GM13976 (cell line): ENCODE measurements around the gene ECE2.
"Not testable (repeated sequence)": the region's sequence is repeated elsewhere in the genome, so short reads cannot be mapped to it uniquely, and the experiment has no call there.

ENCODE experiments used
- DNase-seq: peaks from one replicate; pipeline ENCODE4 v3.0.0; 2012; ENCODE audit warnings: low spot score
- in situ Hi-C: fragments of 300-500 bp; cut with MboI; formaldehyde crosslinking; loops from one replicate; pipeline ENCODE4 v1.12.0; 2022; ENCODE audit warnings: low sequenced_read_pairs, mixed read lengths, inconsistent platforms; ENCODE audit not compliant: unreplicated experiment
- TF ChIP-seq, protein P1 (sequence below): IDR thresholded peaks from 2 replicates; pipeline ENCODE4 v1.5.1; 2012; ENCODE audit warnings: borderline replicate concordance, mild to moderate bottlenecking; ENCODE audit not compliant: insufficient read depth; ENCODE audit errors: extremely low read depth, missing control alignments, control extremely low read depth

Gene ECE2

GRCh38 chr3:184337399-184337714, 61.5 kb downstream of the ECE2 start, which contains the start of gene FAM131A:
TSS of gene FAM131A (plus strand) at chr3:184337600. CDS start at chr3:184337631, 31 bp downstream.
- TF ChIP-seq, protein P1, sequence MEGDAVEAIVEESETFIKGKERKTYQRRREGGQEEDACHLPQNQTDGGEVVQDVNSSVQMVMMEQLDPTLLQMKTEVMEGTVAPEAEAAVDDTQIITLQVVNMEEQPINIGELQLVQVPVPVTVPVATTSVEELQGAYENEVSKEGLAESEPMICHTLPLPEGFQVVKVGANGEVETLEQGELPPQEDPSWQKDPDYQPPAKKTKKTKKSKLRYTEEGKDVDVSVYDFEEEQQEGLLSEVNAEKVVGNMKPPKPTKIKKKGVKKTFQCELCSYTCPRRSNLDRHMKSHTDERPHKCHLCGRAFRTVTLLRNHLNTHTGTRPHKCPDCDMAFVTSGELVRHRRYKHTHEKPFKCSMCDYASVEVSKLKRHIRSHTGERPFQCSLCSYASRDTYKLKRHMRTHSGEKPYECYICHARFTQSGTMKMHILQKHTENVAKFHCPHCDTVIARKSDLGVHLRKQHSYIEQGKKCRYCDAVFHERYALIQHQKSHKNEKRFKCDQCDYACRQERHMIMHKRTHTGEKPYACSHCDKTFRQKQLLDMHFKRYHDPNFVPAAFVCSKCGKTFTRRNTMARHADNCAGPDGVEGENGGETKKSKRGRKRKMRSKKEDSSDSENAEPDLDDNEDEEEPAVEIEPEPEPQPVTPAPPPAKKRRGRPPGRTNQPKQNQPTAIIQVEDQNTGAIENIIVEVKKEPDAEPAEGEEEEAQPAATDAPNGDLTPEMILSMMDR: no peak
- no peak for DNase-seq
- in situ Hi-C loops: no loop called here

- TF ChIP-seq, protein P1: no peak
- in situ Hi-C loops: no loop called here
- DNase-seq: no peak
Observed at GRCh38 chr3:184337981-184338380, 62.2 kb downstream of the ECE2 start.

GRCh38 chr3:184338511-184338945, 62.7 kb downstream of the ECE2 start:
- TF ChIP-seq, protein P1: no peak
- in situ Hi-C loops: no loop called here
- DNase-seq: no peak

GRCh38 chr3:184339001-184339400, 63.2 kb downstream of the ECE2 start:
- TF ChIP-seq, protein P1: no peak
- in situ Hi-C loops: no loop called here
- DNase-seq: no peak

DNA sequence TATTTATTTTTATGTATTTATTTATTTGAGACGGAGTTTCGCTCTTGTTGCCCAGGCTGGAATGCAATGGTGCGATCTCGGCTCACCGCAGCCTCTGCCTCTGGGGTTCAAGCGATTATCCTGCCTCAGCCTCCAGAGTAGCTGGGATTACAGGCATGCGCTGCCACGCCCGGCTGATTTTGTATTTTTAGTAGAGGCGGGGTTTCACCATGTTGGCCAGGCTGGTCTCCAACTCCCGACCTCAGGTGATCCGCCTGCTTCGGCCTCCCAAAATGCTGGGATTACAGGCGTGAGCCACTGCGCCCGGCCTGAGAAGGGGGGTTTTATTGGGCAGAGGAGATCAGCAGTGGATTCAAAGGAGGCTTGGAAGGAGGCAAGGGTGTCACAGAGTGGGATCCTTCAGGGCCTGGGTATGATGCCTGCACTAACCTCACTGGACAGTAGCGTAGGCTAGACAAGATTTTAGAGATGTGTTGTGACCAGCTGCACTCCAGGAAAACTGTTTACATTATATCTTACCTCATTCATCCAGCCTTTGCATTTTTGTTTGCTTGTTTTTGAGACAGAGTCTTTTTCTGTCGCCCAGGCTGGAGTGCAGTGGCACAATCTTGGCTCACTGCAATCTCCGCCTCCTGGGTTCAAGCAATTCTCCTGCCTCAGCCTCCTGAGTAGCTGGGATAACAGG, 63.8 kb downstream of the ECE2 start:
- DNase-seq, in situ Hi-C loops: not testable (repeated sequence)

DNA sequence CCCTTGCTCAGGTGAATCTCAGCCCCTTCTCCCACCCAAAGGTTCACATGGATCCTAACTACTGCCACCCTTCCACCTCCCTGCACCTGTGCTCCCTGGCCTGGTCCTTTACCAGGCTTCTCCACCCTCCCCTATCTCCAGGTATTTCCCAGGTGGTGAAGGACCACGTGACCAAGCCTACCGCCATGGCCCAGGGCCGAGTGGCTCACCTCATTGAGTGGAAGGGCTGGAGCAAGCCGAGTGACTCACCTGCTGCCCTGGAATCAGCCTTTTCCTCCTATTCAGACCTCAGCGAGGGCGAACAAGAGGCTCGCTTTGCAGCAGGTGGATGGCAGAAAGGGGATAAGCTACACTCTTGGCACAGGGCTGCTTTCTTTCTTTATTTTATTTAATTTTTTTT, 66.1 kb downstream of the ECE2 start:
- no peak for DNase-seq
- in situ Hi-C loops: no loop called here
- TF ChIP-seq, protein P1: no peak
